ENCODE data around the gene ADAM8. TPM values are rescaled to one million over a fixed set of nuclear protein-coding genes. Genes with fewer than 3 reads are reported as not detected.

The ADAM8 gene
- total and polyA plus RNA-seq, 10 of the 15 experiments (the other 5 are each of a cell fraction or from before 2014, with no cell fraction given): 0.37 to 92.7 (median 21.7) TPM

GRCh38 chr10:133294189-133294588, 17.5 kb upstream of the ADAM8 start (continued):
- TF ChIP-seq FOXK2 (IDR thresholded peaks at IDR 0.05): no peak
- TF ChIP-seq ZNF384 (IDR thresholded peaks at IDR 0.05; ENCODE audit: borderline replicate concordance, low read depth, low read length): no peak
- TF ChIP-seq CHD2 (IDR thresholded peaks at IDR 0.05; ENCODE audit: borderline replicate concordance, low read depth, low read length): no peak
- no peak for TF ChIP-seq IRF3 (IDR thresholded peaks at IDR 0.05)
- TF ChIP-seq E2F4 (IDR thresholded peaks at IDR 0.05; ENCODE audit: low read depth, low read length): no peak
- TF ChIP-seq BACH1 (IDR thresholded peaks at IDR 0.05; ENCODE audit: borderline replicate concordance): no peak
- no peak for TF ChIP-seq CBX3 (IDR thresholded peaks at IDR 0.05; ENCODE audit: borderline replicate concordance, low read depth)
- TF ChIP-seq TAF1 (IDR thresholded peaks at IDR 0.05; ENCODE audit: borderline replicate concordance, low read depth, low read length): no peak
- TF ChIP-seq POLR2AphosphoS2 (IDR thresholded peaks at IDR 0.05; ENCODE audit: low read depth, low read length): no peak

DNA sequence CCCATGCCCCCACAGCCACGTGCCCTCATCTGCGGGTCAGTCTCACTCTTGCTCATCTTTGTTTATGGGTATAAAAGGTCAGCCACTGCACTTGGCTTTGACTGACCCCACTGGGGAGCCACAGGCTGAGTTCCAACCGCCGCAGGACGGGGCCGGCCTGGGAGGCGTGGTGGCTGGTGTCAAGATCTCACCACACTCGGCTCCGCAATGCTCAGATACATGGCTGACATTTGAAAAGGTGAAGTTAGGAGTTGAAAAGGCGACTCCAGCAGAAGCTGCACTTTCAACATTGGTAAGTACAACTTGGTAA, 17.1 kb upstream of the ADAM8 start:
- Histone ChIP-seq H3K9me3 (replicated peaks; ENCODE audit: control insufficient read depth, insufficient read depth, low read length) (no peaks in the 10 kb centered on the region), H3K9ac (ENCODE audit: control insufficient read depth, insufficient read depth, low read length) (no peak overlapping the region), H4K20me1 (ENCODE audit: control insufficient read depth, insufficient read depth) (no peaks in the 10 kb centered on the region), H3K4me1 (ENCODE audit: control insufficient read depth, insufficient read depth, low read length) (no peaks in the 10 kb centered on the region), H3K27ac (ENCODE audit: control insufficient read depth, insufficient read depth) (no peak overlapping the region), H3K27me3 (replicated peaks in 1 of 2; ENCODE audit: control insufficient read depth in 2 of 2, insufficient read depth in 2 of 2, low read length in 1 of 2) (no peaks in the 10 kb centered on the region), H3K36me3 (ENCODE audit: control insufficient read depth in 2 of 2, insufficient read depth in 2 of 2, low read length in 1 of 2) (peaks cover 19 to 31% of the 10 kb centered on the region in 2 experiments), H3K4me2 (ENCODE audit: control insufficient read depth, insufficient read depth) (no peak overlapping the region), H3K79me2 (ENCODE audit: control insufficient read depth, insufficient read depth, low read length) (no peaks in the 10 kb centered on the region), H2AFZ (ENCODE audit: control insufficient read depth, low read depth, low read length) (no peak overlapping the region), H3K4me3 (no peak overlapping the region)
- SMC1A ChIA-PET (ENCODE audit: uncharacterized antibody, unreplicated experiment): no interaction called here
- CTCF ChIA-PET: interaction anchor here (1.3 kb wide), 1 partner anchor 13 kb away, joined by 3 read pairs; no protein-coding TSS in a partner anchor
- BruUV-seq (replicated peaks): no TSS peak
- FAIRE-seq (no peak), ATAC-seq (no peak), DNase-seq (ENCODE audit: low read depth, low spot score) (no peak)
- RAD21 ChIA-PET (ENCODE audit: unreplicated experiment): no interaction called here
- intact Hi-C loops (cut with micrococcal nuclease; ENCODE audit: unreplicated experiment): no loop called here
- in situ Hi-C loops (cut with MboI): no loop called here
- POLR2A ChIA-PET: no interaction called here
- WGBS (ENCODE audit: insufficient coverage, insufficient replicate concordance, low lambda C conversion rate, missing lambda C conversion rate): 94% methylated on average over 10 of the region's 10 CpGs
- TF ChIP-seq BCL3 (IDR thresholded peaks at IDR 0.05; ENCODE audit: borderline replicate concordance, insufficient read depth, low read depth, low read length, poor library complexity, severe bottlenecking): no peak
- no peak for TF ChIP-seq RB1 (IDR thresholded peaks at IDR 0.05; ENCODE audit: borderline replicate concordance)
- TF ChIP-seq STAT3 (IDR thresholded peaks at IDR 0.05; ENCODE audit: low read depth, low read length): no peak
- TF ChIP-seq USF1 (IDR thresholded peaks at IDR 0.05; ENCODE audit: borderline replicate concordance, extremely low read length, insufficient read depth, low read depth, low read length): no peak
- TF ChIP-seq IKZF1 (conservative IDR thresholded peaks at IDR 0.05): no peak
- no peak for TF ChIP-seq MYC (IDR thresholded peaks at IDR 0.05; ENCODE audit: insufficient read depth, insufficient read length, insufficient replicate concordance, low read length, severe bottlenecking)
- TF ChIP-seq, protein P1, sequence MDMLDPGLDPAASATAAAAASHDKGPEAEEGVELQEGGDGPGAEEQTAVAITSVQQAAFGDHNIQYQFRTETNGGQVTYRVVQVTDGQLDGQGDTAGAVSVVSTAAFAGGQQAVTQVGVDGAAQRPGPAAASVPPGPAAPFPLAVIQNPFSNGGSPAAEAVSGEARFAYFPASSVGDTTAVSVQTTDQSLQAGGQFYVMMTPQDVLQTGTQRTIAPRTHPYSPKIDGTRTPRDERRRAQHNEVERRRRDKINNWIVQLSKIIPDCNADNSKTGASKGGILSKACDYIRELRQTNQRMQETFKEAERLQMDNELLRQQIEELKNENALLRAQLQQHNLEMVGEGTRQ (IDR thresholded peaks at IDR 0.05; ENCODE audit: borderline replicate concordance, low read depth, low read length): no peak
- TF ChIP-seq TCF12 (IDR thresholded peaks at IDR 0.05; ENCODE audit: low read depth, low read length): no peak
- no peak for TF ChIP-seq IKZF2 (IDR thresholded peaks at IDR 0.05)
- no peak for TF ChIP-seq NR2F1 (conservative IDR thresholded peaks at IDR 0.05)
- no peak for TF ChIP-seq LARP7 (IDR thresholded peaks at IDR 0.05)
